B cell (primary cell): ENCODE measurements around the gene FAM72B.
"Not testable (repeated sequence)": the region's sequence is repeated elsewhere in the genome, so short reads cannot be mapped to it uniquely, and the experiment has no call there.

ENCODE experiments used
- CTCF ChIP-seq: fragments of 200-600 bp; IDR thresholded peaks from one replicate; pipeline ENCODE4 v1.8.0; 2022; ENCODE audit warnings: antibody characterized with exemption, mild to moderate bottlenecking
- EZH2 ChIP-seq: IDR thresholded peaks from 2 replicates; pipeline ENCODE4 v1.6.1; 2012; ENCODE audit warnings: borderline replicate concordance, low read depth, mild to moderate bottlenecking, moderate library complexity, low read length; ENCODE audit not compliant: insufficient read depth, poor library complexity, severe bottlenecking

GRCh38 chr1:121216676-121217075 is 32.5 kb upstream of the FAM72B start:
- TF ChIP-seq EZH2, CTCF: not testable (repeated sequence)
